HuH-7 (cell line): ENCODE data around the gene STK11IP.

Experiments used
- DNase-seq: peaks from one replicate; pipeline ENCODE4 v3.0.0; 2011; ENCODE audit warnings: low spot score

STK11IP gene

DNA sequence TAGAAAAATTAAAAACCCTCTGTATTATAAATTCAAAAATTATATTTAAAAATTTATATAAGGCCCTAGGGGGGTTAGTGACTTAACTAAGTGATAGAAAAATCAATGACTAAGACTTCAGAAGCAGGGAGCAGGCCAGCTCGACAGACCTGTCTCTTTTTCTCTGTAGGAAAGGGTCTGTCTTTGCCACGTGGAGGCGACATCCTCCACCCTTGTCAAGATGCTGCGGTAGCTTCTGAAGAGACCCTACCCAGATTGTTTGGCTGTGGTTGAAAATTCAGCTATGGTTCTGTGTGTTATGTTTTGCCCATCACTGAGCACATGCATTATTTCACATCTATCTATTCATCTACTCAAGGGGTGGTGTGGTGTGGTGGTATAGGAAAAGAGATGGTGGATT lies 21.6 kb downstream of the STK11IP start:
- no peak for DNase-seq

DNA sequence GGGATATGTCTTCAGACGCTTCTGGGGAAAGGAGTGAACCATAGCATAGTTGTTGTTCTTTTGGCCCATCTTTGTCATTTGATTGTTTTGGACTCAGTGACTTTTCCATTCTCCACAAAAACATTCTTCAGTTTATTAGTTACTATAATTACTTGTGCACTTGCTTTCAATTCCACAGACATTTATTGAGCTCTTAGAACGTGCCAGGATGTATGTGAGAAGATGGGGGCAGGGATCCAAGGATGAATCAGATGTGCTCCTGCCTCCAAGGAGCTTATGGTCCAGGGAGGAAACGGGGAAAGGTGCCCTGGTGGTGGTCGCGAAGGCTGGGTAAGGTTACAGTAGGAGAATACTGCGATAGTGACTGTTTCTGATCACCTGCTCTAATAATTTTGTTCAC lies 22.9 kb downstream of the STK11IP start:
- DNase-seq = no peak

DNA sequence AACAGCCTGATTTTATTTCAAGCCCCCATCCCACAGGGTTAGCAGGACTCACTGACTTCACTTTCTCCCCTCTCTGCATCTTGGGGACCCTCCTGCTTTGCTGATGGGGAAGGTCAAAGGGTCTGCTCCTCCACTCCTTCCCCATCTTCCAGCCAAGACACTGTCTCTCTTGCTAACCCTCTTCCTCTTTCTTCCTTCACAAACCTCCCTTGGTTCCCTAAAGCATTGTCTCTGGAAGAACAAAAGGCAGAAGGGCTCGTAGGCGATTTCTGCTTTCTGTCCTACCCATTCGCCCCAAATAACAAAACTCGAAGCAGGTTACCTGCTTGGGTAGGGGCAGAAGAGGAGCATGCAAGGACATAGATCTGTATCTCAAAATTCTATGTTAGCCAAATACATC lies 24.3 kb downstream of the STK11IP start:
- DNase-seq = no peak

DNA sequence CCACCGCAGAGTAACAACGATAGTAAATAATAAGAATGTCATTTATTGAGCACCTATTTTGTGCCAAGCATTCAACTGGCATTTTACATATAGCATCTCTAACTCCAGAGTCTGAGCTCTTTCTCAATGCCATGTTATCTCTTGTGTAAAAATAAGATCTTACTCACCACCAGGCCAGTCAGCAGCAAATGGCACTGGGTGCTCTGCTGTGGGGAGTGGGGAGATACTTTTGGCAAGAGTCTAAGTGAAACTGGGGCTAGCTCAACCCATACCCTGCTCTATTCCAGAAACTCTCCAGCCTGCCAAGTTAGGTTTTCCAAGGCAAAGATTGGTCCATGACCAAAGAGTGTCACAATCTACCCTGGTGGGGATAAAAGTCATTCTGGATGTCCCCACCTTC lies 24.8 kb downstream of the STK11IP start:
- DNase-seq = no peak

DNA sequence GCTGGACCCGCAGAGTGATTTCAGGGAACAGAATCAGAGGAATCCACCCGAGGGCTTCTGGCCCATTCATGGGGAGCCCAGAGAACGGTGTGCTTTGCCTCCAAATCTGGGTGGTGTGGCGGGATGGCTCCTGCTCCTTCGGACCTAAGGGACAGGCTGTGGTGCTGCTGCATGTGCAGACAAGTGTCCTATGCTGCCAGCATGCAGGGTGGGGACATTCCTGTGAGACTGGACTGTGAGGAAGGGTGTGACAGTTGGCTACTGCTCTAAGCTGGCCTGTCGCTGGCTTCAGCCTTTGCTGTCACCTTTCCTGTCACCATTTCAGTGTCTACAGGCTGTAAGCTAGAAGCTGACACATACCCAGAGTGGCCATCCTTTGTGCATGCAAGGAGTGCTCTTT lies 26.9 kb downstream of the STK11IP start:
- no peak for DNase-seq

DNA sequence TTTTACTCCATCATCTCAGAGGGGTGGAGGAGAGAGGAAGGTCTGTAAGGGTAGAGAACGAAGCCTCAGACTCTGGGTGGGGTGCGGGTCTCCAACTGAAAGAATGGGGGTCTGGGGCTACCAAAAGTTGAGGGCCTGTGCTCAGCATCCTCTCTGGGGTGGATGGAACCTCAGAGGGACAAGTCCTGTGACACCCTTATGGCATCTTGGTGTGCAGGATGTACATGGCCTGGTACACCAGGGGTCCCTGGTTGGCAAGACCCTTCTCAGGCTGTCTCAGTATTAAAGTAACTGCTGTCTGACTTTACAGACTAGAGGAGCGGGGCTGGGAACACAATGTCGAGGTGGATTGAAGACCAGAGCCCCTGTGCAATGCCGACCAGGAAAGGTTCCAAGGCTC lies 27.5 kb downstream of the STK11IP start:
- no peak for DNase-seq

DNA sequence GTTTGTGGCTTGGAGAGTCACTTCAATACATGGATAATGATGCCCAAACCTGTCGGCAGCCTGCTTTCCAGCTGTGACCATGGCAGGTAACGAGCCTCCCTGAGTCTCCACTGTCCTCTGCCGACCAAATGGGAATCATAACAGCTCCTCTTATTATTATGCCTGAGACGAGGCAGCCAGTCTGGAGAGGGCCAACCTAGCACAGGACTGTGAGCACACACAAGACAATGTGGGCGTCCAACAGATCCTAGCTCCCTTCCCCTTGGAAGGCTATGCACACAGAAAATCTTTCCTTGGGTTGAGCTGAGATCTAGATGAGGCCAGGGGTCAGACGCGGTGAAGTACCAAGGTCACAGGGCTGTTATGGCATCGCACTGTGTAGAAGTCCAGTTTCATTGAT lies 28.9 kb downstream of the STK11IP start:
- no peak for DNase-seq

DNA sequence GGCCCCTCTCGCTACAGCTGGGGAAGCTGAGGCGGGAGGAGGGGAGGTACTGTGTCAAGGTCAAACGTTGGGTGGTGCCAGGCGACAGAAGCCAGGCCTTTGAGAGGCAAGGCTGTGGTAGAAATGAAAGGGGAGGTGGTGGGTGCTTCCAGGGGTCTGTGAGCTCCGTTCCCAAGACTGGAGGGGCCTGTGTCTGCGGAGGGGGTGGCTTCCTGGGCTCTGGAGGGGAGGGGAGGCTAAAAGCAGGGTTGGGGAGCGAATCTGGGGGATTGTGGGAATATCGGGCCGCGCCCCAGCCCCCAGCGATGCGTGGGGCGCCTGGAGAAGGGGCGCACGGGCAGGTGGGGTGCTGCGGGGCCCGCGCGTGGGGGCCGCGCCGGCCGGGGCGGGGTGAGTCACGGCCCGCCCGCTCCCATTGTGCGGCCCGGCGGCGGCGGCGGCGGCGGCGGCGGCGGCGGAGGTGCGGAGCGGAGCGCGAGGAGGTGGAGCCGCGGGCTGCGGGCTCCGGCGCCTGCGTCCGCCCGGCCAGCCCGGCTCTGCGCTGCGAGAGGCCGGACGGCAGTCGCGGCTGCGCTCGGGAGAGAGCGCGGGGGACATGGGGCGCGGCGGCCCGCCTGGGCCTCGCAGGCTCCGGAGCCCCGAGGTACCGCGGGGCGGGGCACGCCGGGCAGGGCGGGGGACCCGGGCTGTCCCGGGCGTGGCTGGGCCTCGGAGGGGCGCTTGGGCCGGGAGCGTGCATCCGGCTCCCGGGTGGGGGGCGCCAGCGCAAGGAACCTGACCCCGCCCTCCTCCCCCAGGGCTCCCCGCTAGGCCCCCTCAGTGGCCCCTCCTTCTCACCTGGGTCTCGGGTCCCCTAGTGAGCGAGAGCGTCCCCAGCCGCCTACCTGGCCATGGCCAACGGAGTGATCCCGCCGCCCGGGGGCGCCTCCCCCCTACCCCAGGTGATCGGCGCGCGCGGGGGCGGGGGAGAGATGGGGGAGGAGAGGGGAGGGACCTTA lies 29.7 kb downstream of the STK11IP start, which contains the start of gene SLC4A3:
TSS of gene SLC4A3 (plus strand) at position 528 of the 998 bp plus-strand sequence. CDS start at position 891, 363 bp downstream.
- DNase-seq = peak; percentile 72

DNA sequence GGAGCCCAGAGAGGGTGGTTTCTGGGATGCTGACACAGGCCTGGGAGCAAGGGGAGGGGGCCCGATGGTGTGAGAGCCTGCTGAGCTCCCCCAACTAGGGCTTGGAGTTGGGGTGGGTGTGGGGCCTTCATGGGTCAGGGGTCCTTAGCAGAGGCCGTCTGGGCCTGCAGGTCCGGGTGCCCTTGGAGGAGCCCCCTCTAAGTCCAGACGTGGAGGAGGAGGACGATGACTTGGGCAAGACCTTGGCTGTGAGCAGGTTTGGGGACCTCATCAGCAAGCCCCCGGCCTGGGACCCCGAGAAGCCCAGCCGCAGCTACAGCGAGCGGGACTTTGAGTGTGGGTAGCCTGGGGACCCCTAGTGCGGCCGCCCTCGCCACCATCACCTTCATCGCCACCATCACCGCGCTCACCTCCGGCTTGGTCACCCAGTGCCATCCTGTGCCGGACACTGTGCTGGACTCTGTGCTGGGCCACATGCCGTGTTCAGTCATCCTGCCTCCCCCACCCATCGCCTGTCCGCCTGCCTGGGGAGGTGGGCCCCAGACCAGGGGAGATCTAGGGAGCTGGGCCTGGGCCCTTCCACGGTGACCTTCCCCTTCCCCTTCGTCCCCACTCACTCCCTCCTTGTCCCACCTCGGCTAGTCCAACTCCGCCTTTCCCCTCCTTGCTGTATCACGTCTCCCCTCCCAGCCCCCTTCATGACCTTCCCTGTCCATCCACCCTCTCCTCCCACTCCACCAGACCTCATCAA lies 30.8 kb downstream of the STK11IP start:
- DNase-seq = peak; percentile 44

DNA sequence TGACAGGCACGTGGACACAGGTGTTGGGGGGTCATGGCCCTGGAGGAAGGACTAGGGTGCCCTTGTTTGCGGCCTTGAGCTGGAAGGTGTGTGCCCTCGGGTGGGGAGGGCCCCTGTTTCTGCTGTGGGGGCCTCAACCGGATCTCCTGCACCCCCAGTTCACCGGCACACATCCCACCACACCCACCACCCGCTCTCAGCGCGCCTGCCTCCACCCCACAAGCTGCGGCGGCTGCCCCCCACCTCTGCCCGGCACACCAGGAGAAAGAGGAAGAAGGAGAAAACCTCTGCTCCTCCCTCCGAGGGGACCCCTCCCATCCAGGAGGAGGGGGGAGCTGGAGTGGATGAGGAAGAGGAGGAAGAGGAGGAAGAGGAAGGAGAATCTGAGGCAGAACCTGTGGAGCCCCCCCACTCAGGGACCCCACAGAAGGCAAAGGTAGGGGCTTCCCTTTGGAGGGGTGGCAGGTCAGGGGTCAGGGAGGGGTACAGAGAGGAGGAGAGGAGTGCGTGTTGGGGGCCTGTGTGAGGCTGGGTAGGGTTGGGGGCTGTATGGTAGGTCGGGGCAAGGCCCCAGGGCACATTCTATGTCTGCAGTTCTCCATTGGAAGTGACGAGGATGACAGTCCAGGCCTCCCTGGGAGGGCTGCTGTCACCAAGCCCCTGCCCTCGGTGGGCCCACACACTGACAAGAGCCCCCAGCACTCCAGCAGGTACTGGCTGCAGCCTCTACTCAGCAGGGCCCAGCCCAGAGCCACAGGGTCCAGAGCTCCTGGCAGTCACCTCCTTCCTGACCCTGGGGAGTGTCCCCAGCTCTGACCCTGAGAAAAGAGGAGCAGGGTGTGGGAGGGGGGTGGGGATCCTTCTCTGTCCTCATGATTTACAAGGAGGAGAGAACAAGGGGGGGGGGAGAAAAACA lies 31.6 kb downstream of the STK11IP start:
- DNase-seq = no peak

DNA sequence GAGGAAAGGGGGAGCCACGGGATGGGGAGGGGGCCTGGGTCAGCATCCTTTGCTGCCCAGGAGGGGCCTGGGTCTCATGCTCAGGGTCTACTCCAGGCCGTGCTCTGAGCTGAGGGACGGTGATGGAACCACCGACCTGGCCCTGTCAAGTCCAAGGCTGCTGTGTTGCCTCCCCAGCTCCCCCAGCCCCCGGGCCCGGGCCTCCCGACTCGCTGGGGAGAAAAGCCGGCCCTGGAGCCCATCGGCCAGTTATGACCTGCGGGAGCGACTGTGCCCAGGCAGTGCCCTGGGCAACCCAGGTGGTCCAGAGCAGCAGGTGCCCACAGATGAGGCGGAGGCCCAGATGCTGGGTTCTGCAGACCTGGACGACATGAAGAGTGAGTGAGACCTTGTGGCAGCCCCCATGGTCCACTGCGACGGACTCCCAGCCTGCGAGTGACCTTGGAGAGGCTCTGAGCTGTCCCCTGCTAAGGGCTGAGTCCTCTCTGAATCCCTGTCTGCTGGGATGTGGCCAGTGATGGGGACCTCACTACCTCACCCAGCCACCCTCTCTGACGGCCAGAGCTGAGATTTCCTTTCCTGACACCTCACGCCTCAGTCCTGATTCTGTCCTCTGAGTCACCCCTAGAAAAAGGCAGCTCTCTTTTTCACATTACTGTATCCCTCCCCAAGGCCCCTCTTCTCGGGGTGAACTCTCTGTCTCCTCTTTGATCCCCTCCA lies 32.5 kb downstream of the STK11IP start:
- DNase-seq = no peak

DNA sequence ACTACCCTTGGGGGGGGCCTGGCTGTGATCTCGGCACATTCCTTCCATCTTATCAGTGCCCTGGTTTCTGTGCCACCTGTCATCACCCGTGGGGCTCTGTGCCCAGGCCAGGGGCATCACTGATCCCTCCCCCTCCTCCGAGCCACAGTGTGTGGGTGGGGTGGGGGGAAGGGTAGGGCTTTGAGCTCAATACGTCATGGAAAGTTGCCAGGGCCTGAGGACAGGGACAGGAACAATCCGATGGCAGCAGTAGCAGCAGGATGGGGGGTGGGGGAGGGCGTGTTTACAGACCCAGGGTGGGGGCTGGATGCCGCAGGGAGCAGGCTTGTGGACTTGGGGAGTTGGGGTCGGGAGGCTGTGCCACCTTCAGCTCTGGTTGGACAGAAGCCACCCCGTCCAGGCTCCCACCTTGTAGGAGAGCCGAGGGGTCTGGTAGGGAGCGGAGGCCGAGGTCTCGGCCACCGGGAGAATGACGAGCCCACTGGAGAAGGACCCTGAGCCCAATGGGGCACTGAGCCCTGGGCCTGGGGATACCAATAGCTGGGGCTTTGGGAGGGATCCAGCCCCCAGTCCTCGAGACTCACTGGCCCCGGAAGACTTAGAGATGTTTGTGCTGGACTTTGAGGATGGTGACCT lies 33.2 kb downstream of the STK11IP start:
- DNase-seq = no peak

DNA sequence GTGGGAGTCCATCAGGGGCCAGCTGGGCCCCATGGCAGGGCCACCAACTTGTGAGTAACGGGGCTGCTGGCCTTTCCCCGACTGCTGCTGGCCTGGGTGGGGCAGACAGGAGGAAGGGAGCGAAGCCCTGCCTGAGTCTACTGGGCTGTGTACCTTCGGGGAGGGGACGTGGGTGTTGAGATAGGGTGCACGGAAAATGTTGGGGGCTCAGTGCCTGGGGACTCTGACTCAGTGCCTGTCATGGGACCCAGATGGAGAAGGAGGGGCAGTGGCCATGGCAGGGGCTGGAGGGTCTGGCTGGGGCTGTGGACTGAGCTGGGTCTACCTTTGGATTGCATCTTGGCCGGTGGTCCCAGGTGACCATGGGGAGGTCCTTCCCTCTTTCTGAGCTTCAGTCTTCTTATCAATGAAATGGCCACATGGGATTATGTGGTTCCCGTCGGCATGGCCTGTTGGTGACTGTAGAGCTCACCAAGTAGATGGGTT lies 33.8 kb downstream of the STK11IP start:
- DNase-seq = no peak

DNA sequence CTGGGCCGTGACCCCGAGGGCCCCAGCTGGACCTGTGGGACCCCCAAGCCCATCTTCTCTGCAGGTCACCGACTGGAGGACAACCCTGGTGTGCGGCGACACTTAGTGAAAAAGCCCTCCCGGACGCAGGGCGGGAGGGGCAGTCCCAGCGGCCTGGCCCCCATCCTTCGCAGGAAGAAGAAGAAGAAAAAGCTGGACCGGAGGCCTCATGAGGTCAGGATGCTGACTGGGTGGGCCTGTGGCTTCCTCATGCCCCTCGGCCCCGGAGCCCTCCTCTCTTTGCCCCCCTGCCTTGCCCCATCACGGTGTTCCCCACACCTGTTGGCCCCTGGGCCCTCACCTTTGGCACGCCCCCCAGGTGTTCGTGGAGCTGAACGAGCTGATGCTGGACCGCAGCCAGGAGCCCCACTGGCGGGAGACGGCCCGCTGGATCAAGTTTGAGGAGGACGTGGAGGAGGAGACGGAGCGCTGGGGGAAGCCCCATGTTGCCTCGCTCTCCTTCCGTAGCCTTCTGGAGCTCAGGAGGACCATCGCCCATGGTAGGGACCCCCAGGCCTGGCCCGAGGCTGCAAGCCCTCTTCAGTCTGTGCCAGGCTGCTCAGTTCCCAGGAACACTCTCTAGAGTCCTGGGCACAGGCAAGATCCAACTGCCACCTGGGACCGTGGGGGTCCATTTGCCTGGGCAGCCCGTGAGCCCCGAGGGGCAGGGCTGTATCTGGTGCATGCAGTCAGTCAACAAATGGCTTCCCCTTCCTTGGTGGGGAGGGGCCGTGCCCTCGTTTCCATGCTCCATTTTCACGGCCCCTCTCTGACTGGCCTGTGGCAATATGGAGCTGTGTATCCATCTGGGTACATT lies 34.5 kb downstream of the STK11IP start:
- no peak for DNase-seq

DNA sequence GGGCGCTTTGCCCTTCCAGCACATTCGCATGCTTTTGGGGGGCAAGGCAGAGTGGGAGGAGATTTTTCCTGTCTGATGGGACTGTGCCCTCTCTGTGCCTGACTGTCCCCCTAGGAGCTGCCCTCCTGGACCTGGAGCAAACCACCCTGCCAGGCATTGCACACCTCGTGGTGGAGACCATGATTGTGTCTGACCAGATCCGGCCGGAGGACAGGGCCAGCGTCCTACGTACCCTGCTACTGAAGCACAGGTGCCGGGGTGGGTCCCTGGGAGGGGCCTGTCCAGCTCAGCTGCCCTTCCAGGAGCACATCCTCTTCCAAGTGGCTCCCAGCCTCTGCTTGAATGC lies 35.1 kb downstream of the STK11IP start:
- DNase-seq = no peak

DNA sequence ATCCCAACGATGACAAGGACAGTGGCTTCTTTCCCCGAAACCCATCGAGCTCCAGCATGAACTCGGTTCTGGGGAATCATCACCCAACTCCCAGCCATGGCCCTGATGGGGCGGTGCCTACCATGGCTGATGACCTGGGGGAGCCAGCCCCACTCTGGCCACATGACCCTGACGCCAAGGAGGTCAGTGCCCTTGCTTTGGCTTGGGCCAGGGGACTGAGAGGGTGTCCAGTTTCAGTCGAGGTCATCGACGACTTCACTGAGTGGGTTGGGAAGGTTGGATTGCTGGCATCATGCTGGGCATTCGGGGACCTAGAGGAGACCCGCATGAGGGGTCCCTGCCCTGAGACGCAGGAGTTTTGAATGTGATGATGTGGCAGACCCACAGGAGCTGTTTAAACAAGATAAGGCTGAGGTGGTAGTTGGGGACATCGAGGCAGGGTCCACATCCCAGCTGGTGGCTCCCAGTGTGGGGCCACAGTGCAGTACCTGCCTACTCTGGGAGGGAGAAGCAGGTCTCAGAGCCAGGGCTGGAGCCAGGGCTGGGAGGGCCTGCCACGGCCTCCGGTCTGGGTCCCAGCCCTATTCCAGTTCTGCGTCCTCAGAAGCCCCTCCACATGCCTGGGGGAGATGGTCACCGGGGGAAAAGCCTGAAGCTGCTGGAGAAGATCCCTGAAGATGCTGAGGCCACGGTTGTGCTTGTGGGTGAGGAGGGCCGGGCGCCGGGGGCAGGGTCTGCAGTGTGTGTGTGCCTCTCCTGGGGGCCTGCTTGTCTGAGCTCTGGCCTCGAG lies 35.8 kb downstream of the STK11IP start:
- no peak for DNase-seq

DNA sequence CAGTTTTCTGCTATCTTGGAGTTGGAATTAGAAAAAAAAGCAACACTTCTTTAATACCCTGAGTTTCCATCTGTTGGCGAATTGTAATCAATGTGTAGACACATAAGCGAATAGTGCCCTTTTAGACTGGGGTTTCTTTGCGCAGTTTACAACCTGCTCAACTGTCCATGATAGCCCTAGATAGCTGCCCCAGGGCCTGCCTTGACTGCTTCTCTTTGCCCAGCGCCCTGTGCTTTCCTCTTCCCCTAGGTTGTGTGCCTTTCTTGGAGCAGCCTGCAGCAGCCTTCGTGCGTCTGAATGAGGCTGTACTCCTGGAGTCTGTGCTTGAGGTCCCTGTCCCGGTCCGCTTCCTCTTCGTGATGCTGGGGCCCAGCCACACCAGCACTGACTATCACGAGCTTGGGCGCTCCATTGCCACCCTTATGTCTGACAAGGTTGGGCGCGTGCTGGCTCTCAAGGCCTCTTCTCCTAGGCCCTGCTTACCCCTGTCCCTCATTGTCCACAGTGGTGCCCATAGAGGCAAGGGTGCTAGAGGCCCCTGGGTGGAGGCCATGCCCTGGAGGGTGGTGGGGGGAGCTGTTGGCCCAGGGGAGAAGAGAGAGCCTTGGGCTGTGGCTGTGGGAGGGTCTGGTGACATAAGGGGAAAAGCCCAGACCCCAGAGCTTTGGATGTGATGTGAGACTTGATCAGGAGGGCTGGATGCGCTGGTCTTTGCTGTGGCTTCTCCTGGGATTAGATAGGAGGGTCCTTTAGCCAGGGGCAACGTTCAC lies 36.7 kb downstream of the STK11IP start:
- peak; percentile 4 for DNase-seq
